Prostate gland (tissue), 2 donors: Measurements from ENCODE around the gene DMAC2L.

Experiments used
- CTCF ChIP-seq, 4 experiments: fragments of 200-600 bp in 2 of 4; fragments of 450-650 bp in 2 of 4; sonication (generic) in 2 of 4; IDR thresholded peaks; 1 replicate in 3 of 4; 2 replicates in 1 of 4; pipeline ENCODE4 v1.5.1; 2016 to 2019; ENCODE audit warnings: antibody characterized with exemption in 4 of 4, mild to moderate bottlenecking in 2 of 4, moderate library complexity in 2 of 4
- POLR2A ChIP-seq: fragments of 450-650 bp; IDR thresholded peaks from one replicate; pipeline ENCODE4 v1.6.1; 2016; ENCODE audit warnings: antibody characterized with exemption, mild to moderate bottlenecking
- POLR2AphosphoS5 ChIP-seq: sonication (generic); formaldehyde crosslinking; IDR thresholded peaks from one replicate; pipeline ENCODE4 v1.6.1; 2017; ENCODE audit warnings: antibody characterized with exemption

- TF ChIP-seq POLR2AphosphoS5 (no peak), POLR2A (no peak), CTCF (IDR thresholded peaks at IDR 0.05) (no peak)
These were observed 22.1 kb downstream of the DMAC2L start for GRCh38 chr14:50334211-50334610.
